NCI-H460 (cell line): ENCODE data around the gene NRG4. TPM values are rescaled to one million over a fixed set of nuclear protein-coding genes. Genes with fewer than 3 reads are reported as not detected.

Experiments used
- small RNA-seq, 2 experiments: library from RNA; depleted of rRNA; stranded (forward); fragments of <200 nt; gene quantifications; one replicate each; pipeline ENCODE3, GENCODE V24; 2014
- total RNA-seq: library from RNA; depleted of rRNA; stranded (reverse); fragments of >200 nt; shearing (Covaris generic); gene quantifications from 2 replicates; pipeline ENCODE4 v1.2.3, GENCODE V29; 2014; rRNA removed

NRG4 gene
- total RNA-seq, 1 experiment from 2014 or later, result 18.5 TPM

Small RNAs within 50 kb of the gene (small RNA-seq; reads per million reads assigned to genes)
- 0 reads per million in 2 experiments for gene RN7SL510P

Other genes starting within 250 kb of the NRG4 start
- 20.8 and 25.4 TPM in 2 replicates for gene UBE2Q2, start 169.0 kb downstream of the NRG4 start, total RNA-seq
- 85.3 and 107 TPM in 2 replicates for gene FBXO22, start 108.5 kb downstream of the NRG4 start, total RNA-seq
- not detected in 2 replicates for gene TMEM266, start 47.6 kb upstream of the NRG4 start, total RNA-seq